ENCODE measurements around the gene SLC8A1.

DNA sequence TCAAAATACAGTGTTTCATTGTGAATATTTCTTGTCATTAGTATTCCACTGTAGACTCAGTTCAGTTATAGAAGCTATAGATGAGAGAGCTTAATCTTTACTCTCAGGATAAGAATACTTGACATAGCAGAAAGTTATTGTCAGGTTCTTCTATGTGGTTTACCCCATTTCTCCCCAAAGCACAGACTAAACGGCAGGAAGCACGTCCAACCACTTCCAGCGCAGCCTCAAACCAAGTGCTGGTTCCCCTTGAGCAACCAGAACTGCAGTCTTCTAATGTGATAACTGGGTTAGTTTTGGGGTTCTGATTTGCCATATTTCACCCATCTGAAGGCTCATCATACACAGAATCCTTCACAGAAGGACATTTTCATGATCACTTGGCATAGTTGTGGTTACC lies 324.7 kb downstream of the SLC8A1 start:
- TF ChIP-seq, protein P1, sequence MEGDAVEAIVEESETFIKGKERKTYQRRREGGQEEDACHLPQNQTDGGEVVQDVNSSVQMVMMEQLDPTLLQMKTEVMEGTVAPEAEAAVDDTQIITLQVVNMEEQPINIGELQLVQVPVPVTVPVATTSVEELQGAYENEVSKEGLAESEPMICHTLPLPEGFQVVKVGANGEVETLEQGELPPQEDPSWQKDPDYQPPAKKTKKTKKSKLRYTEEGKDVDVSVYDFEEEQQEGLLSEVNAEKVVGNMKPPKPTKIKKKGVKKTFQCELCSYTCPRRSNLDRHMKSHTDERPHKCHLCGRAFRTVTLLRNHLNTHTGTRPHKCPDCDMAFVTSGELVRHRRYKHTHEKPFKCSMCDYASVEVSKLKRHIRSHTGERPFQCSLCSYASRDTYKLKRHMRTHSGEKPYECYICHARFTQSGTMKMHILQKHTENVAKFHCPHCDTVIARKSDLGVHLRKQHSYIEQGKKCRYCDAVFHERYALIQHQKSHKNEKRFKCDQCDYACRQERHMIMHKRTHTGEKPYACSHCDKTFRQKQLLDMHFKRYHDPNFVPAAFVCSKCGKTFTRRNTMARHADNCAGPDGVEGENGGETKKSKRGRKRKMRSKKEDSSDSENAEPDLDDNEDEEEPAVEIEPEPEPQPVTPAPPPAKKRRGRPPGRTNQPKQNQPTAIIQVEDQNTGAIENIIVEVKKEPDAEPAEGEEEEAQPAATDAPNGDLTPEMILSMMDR (IDR thresholded peaks at IDR 0.05) = no peak
- no peak for TF ChIP-seq POLR2A (IDR thresholded peaks at IDR 0.05)

All from tibial nerve (tissue), 3 donors.